ENCODE results near the gene IRAK1.

Gene IRAK1

DNA sequence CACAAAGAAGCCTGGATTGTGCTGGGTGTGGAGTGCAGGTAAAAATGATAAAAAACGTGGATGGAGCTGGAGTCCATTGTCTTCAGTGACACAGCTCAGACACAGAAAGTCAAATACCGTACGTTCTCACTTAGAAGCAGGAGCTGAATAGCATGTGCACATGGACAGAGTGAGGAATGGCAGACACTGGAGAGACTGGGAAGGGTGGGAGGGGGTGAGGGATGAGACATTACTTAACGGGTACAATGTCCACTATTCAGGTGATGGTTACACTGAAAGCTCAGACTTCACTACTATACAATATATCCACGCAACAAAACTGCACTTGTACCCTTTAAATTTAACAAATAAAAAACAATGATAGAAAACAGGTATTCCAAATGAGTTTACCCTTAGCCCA, 18.1 kb upstream of the IRAK1 start:
- TF ChIP-seq, protein P1, sequence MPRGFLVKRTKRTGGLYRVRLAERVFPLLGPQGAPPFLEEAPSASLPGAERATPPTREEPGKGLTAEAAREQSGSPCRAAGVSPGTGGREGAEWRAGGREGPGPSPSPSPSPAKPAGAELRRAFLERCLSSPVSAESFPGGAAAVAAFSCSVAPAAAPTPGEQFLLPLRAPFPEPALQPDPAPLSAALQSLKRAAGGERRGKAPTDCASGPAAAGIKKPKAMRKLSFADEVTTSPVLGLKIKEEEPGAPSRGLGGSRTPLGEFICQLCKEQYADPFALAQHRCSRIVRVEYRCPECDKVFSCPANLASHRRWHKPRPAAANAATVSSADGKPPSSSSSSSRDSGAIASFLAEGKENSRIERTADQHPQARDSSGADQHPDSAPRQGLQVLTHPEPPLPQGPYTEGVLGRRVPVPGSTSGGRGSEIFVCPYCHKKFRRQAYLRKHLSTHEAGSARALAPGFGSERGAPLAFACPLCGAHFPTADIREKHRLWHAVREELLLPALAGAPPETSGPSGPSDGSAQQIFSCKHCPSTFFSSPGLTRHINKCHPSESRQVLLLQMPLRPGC (tag by site-specific recombination; IDR thresholded peaks at IDR 0.05) = no peak
- TF ChIP-seq ZNF792 (tag by site-specific recombination; IDR thresholded peaks at IDR 0.05) (no peak), PRDM1 (tag by site-specific recombination; IDR thresholded peaks at IDR 0.05) (no peak)
- POLR2A ChIA-PET = no interaction called here
- CTCF ChIA-PET = interaction anchor here (2.1 to 4.8 kb wide), 2 partner anchors 14 to 24 kb away, joined by 6 to 24 read pairs; no protein-coding TSS in a partner anchor

DNA sequence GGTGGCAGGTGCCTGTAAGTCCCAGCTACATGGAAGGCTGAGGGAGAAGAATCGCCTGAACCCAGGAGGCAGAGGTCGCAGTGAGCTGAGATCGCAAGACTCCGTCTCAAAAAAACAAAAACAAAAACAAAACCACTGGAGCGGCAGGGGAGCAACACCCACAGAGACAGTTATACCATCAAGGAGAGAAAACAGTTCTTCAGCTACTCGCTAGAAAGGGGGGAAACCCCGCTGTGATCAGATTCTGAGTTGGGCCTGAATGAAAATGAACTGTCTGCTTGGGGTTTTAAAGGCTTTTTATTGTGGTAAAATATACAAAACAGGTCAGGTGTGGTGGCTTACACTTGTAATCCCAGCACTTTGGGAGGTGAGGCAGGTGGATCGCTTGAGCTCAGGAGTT, 16.8 kb upstream of the IRAK1 start:
- Histone ChIP-seq H3K36me3 (ENCODE audit: control insufficient read depth in 2 of 2, insufficient read depth in 1 of 2, low read length in 2 of 2) (peaks cover 0 to 26% of the 10 kb centered on the region in 2 experiments; a peak in 2 of 3 replicates), H3K27ac (ENCODE audit: extremely low read depth, low read depth, low read length) (no peak overlapping the region), H3K4me1 (ENCODE audit: control insufficient read depth, insufficient read depth, low read length) (no peaks in the 10 kb centered on the region), H3K9me3 (ENCODE audit: control insufficient read depth, insufficient read depth, low read depth, low read length) (no peaks in the 10 kb centered on the region), H3K4me3 (ENCODE audit: low read depth, low read length) (no peak overlapping the region)
- TF ChIP-seq ZNF157 (tag by site-specific recombination; IDR thresholded peaks at IDR 0.05) (no peak), KLF8 (tag by site-specific recombination; IDR thresholded peaks at IDR 0.05) (no peak), ZNF341 (tag by site-specific recombination; IDR thresholded peaks at IDR 0.05; ENCODE audit: low read depth) (peak; percentile 54; the same call in 1 of the 2 replicates), ZIC2 (tag by site-specific recombination; IDR thresholded peaks at IDR 0.05) (peak; percentile 71), GLIS1 (tag by site-specific recombination; IDR thresholded peaks at IDR 0.05) (peak; percentile 56)
- ChIA-PET POLR2A (no interaction called here), CTCF (interaction anchor here (2.1 kb wide), 1 partner anchor 23 kb away, joined by 6 read pairs; no protein-coding TSS in a partner anchor)

More for the DNA sequence above, 18.1 kb upstream of the IRAK1 start:
- no peak overlapping the region for H3K4me3 ChIP-seq (ENCODE audit: low read depth, low read length)
- no peaks in the 10 kb centered on the region for H3K9me3 ChIP-seq (ENCODE audit: control insufficient read depth, insufficient read depth, low read depth, low read length)
- peaks cover 0 to 14% of the 10 kb centered on the region in 2 experiments; a peak in 2 of 3 replicates for H3K36me3 ChIP-seq (ENCODE audit: control insufficient read depth in 2 of 2, insufficient read depth in 1 of 2, low read length in 2 of 2)
- H3K27ac ChIP-seq (ENCODE audit: extremely low read depth, low read depth, low read length) = no peak overlapping the region
- H3K4me1 ChIP-seq (ENCODE audit: control insufficient read depth, insufficient read depth, low read length) = no peaks in the 10 kb centered on the region

DNA sequence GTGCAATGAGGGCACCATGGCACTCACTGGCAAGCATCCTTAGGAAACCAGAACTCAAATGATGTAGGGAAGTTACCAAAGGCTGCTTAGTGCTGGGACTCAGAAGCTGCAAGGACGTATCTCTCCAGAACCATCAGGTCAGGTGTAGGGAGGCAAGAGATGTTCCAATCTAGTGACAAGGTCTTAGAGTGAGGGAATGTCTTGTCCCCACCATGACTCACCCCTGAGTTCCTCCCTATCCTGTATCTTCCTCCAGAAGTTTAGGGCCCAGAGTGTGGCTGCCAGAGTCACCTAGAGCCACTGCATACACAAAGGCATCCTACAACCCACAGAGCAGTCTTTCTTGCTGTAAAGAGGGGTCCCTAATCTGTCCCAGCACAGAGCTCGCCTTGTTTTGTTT, 14.1 kb upstream of the IRAK1 start:
- no peak for TF ChIP-seq ZNF302 (tag by site-specific recombination; IDR thresholded peaks at IDR 0.05; ENCODE audit: low read depth)
- no peak for TF ChIP-seq ZNF473 (tag by site-specific recombination; IDR thresholded peaks at IDR 0.05)
- TF ChIP-seq, protein P2, sequence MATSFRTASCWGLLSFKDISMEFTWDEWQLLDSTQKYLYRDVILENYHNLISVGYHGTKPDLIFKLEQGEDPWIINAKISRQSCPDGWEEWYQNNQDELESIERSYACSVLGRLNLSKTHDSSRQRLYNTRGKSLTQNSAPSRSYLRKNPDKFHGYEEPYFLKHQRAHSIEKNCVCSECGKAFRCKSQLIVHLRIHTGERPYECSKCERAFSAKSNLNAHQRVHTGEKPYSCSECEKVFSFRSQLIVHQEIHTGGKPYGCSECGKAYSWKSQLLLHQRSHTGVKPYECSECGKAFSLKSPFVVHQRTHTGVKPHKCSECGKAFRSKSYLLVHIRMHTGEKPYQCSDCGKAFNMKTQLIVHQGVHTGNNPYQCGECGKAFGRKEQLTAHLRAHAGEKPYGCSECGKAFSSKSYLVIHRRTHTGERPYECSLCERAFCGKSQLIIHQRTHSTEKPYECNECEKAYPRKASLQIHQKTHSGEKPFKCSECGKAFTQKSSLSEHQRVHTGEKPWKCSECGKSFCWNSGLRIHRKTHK (tag by site-specific recombination; IDR thresholded peaks at IDR 0.05) = no peak
- TF ChIP-seq, protein P3, sequence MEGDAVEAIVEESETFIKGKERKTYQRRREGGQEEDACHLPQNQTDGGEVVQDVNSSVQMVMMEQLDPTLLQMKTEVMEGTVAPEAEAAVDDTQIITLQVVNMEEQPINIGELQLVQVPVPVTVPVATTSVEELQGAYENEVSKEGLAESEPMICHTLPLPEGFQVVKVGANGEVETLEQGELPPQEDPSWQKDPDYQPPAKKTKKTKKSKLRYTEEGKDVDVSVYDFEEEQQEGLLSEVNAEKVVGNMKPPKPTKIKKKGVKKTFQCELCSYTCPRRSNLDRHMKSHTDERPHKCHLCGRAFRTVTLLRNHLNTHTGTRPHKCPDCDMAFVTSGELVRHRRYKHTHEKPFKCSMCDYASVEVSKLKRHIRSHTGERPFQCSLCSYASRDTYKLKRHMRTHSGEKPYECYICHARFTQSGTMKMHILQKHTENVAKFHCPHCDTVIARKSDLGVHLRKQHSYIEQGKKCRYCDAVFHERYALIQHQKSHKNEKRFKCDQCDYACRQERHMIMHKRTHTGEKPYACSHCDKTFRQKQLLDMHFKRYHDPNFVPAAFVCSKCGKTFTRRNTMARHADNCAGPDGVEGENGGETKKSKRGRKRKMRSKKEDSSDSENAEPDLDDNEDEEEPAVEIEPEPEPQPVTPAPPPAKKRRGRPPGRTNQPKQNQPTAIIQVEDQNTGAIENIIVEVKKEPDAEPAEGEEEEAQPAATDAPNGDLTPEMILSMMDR (tag by site-specific recombination; IDR thresholded peaks at IDR 0.05) = no peak
- TF ChIP-seq ZNF510 (tag by site-specific recombination; IDR thresholded peaks at IDR 0.05; ENCODE audit: insufficient replicate concordance) = no peak
- TF ChIP-seq MEIS1 (CRISPR knock-in tag; IDR thresholded peaks at IDR 0.05; ENCODE audit: borderline replicate concordance) = no peak
- no peak for TF ChIP-seq ZNF768 (tag by site-specific recombination; IDR thresholded peaks at IDR 0.05)
- TF ChIP-seq ZIC2 (tag by site-specific recombination; IDR thresholded peaks at IDR 0.05) = no peak
- TF ChIP-seq KLF7 (tag by site-specific recombination; IDR thresholded peaks at IDR 0.05; ENCODE audit: borderline replicate concordance) = no peak
- no peak for TF ChIP-seq SP3 (tag by site-specific recombination; IDR thresholded peaks at IDR 0.05)
- no peak for TF ChIP-seq ZBTB7A (tag by site-specific recombination; IDR thresholded peaks at IDR 0.05; ENCODE audit: low read depth)
- TF ChIP-seq KLF16 (tag by site-specific recombination; IDR thresholded peaks at IDR 0.05) = no peak
- no peak for TF ChIP-seq ZFP37 (tag by site-specific recombination; IDR thresholded peaks at IDR 0.05)
- Histone ChIP-seq H3K27ac (ENCODE audit: extremely low read depth, low read depth, low read length) (no peak overlapping the region), H3K4me1 (ENCODE audit: control insufficient read depth, insufficient read depth, low read length) (no peaks in the 10 kb centered on the region), H3K4me3 (ENCODE audit: low read depth, low read length) (no peak overlapping the region), H3K36me3 (ENCODE audit: control insufficient read depth in 2 of 2, insufficient read depth in 1 of 2, low read length in 2 of 2) (peaks cover 0 to 40% of the 10 kb centered on the region in 2 experiments; a peak in 2 of 3 replicates), H3K9me3 (ENCODE audit: control insufficient read depth, insufficient read depth, low read depth, low read length) (no peaks in the 10 kb centered on the region)
- POLR2A ChIA-PET = no interaction called here
- CTCF ChIA-PET = interaction anchor here (0.6 to 1.5 kb wide), 3 partner anchors 18 to 270 kb away, joined by 3 to 6 read pairs (median 4); no protein-coding TSS in a partner anchor
